K562 (cell line): ENCODE results near the gene SERINC3. TPM values are rescaled to one million over a fixed set of nuclear protein-coding genes. Genes with fewer than 3 reads are reported as not detected.
A peak's percentile ranks its signal among the peaks of the same experiment; 100 is the strongest.

Experiments used
- BACH1 ChIP-seq: fragments of 200-800 bp; sonication (Bioruptor generic); IDR thresholded peaks from 2 replicates; pipeline ENCODE4 v1.6.1; 2016; ENCODE audit warnings: missing genetic modification characterization, missing compliant biosample characterization
- C11orf30 ChIP-seq: fragments of 450-650 bp; IDR thresholded peaks from 2 replicates; pipeline ENCODE4 v1.6.1; 2016; ENCODE audit warnings: low read depth, mild to moderate bottlenecking
- CBFA2T2 ChIP-seq: fragments of 450-650 bp; conservative IDR thresholded peaks from 2 replicates; pipeline ENCODE4 v1.6.1; 2017; ENCODE audit warnings: mild to moderate bottlenecking
- CBFA2T3 ChIP-seq: fragments of 450-650 bp; IDR thresholded peaks from 2 replicates; pipeline ENCODE4 v1.6.1; 2017
- CREM ChIP-seq: IDR thresholded peaks from 2 replicates; pipeline ENCODE4 v1.6.1; 2014; ENCODE audit warnings: antibody characterized with exemption, low read depth
- ELF1 ChIP-seq: fragments of 200-800 bp; sonication (Bioruptor generic); IDR thresholded peaks from 2 replicates; pipeline ENCODE4 v1.6.1; 2016; ENCODE audit warnings: missing genetic modification characterization, missing compliant biosample characterization
- FOXJ2 ChIP-seq: fragments of 200-800 bp; sonication (Bioruptor generic); IDR thresholded peaks from 2 replicates; pipeline ENCODE4 v1.6.1; 2016; ENCODE audit warnings: missing genetic modification characterization, missing compliant biosample characterization
- GATA2 ChIP-seq: sonication (generic); formaldehyde crosslinking; IDR thresholded peaks from 2 replicates; pipeline ENCODE4 v1.4.0; 2020; ENCODE audit warnings: mild to moderate bottlenecking, missing genetic modification reagents
- NR3C1 ChIP-seq: sonication (generic); formaldehyde crosslinking; IDR thresholded peaks from 2 replicates; pipeline ENCODE4 v1.8.1; 2022; ENCODE audit warnings: missing genetic modification reagents
- PTTG1 ChIP-seq: fragments of 450-650 bp; IDR thresholded peaks from 2 replicates; pipeline ENCODE4 v1.6.1; 2016; ENCODE audit warnings: low read depth, mild to moderate bottlenecking, missing genetic modification characterization, missing compliant biosample characterization
- TAL1 ChIP-seq: fragments of 450-650 bp; IDR thresholded peaks from 2 replicates; pipeline ENCODE4 v1.6.1; 2016; ENCODE audit warnings: mild to moderate bottlenecking
- U2AF1 ChIP-seq: fragments of 200-400 bp; formaldehyde crosslinking; optimal IDR thresholded peaks from 2 replicates; pipeline ENCODE3; 2017; ENCODE audit warnings: mild to moderate bottlenecking, low read depth, low read length, moderate library complexity
- XRCC3 ChIP-seq: fragments of 450-650 bp; IDR thresholded peaks from 2 replicates; pipeline ENCODE4 v1.6.1; 2017; ENCODE audit warnings: mild to moderate bottlenecking, moderate library complexity
- ZNF445 ChIP-seq: fragments of 250-450 bp; sonication (Bioruptor Pico); IDR thresholded peaks from 2 replicates; pipeline ENCODE4 v1.4.0; 2020; ENCODE audit warnings: low read depth, mild to moderate bottlenecking, moderate library complexity
- polyA plus RNA-seq, 8 experiments: library from polyadenylated mRNA; depleted of rRNA in 4 of 8; stranded (reverse) in 5 of 8; unstranded in 3 of 8; fragments of >200 nt; fragmentation: Nextera tagmentation in 2 of 8; fragmentation: Illumina TruSeq in 1 of 8; extraction: Ambion mirVana in 2 of 8; extraction: Trizol in 1 of 8; gene quantifications; 2 replicates each; pipeline versions ENCODE4 v1.2.1 to v1.2.3, GENCODE V29; 2011 to 2014; ENCODE audit warnings: inconsistent platforms in 1 of 8, missing spikeins in 1 of 8
- total RNA-seq, 7 experiments: library from RNA; depleted of rRNA in 6 of 7; stranded (reverse); fragments of >200 nt in 6 of 7; fragmentation: Illumina TruSeq in 2 of 7; extraction: Trizol in 2 of 7; gene quantifications; 2 replicates each; pipeline versions ENCODE4 v1.2.1 to v1.2.3, GENCODE V29; 2011 to 2021; ENCODE audit warnings: low replicate concordance in 1 of 7
- TF ChIP-seq, protein P1 (sequence below): sonication (generic); formaldehyde crosslinking; IDR thresholded peaks from 2 replicates; pipeline ENCODE4 v1.8.1; 2022; ENCODE audit warnings: missing genetic modification reagents
- TF ChIP-seq, protein P2 (sequence below): fragments of 150-350 bp; IDR thresholded peaks from 2 replicates; pipeline ENCODE4 v1.6.1; 2014; ENCODE audit warnings: low read depth, mild to moderate bottlenecking, low read length, borderline replicate concordance
- TF ChIP-seq, protein P3 (sequence below): IDR thresholded peaks from 2 replicates; pipeline ENCODE4 v1.6.1; 2011; ENCODE audit warnings: borderline replicate concordance, low read depth, mild to moderate bottlenecking, moderate library complexity, low read length; ENCODE audit not compliant: insufficient read depth, poor library complexity, severe bottlenecking
- TF ChIP-seq, protein P4 (sequence below): sonication (generic); IDR thresholded peaks from 2 replicates; pipeline ENCODE4 v1.6.1; 2016

Gene SERINC3
- total and polyA plus RNA-seq, 9 of the 15 experiments (the other 6 are each of a cell fraction or from before 2014, with no cell fraction given): 24.7 to 107 (median 48.8) TPM

DNA sequence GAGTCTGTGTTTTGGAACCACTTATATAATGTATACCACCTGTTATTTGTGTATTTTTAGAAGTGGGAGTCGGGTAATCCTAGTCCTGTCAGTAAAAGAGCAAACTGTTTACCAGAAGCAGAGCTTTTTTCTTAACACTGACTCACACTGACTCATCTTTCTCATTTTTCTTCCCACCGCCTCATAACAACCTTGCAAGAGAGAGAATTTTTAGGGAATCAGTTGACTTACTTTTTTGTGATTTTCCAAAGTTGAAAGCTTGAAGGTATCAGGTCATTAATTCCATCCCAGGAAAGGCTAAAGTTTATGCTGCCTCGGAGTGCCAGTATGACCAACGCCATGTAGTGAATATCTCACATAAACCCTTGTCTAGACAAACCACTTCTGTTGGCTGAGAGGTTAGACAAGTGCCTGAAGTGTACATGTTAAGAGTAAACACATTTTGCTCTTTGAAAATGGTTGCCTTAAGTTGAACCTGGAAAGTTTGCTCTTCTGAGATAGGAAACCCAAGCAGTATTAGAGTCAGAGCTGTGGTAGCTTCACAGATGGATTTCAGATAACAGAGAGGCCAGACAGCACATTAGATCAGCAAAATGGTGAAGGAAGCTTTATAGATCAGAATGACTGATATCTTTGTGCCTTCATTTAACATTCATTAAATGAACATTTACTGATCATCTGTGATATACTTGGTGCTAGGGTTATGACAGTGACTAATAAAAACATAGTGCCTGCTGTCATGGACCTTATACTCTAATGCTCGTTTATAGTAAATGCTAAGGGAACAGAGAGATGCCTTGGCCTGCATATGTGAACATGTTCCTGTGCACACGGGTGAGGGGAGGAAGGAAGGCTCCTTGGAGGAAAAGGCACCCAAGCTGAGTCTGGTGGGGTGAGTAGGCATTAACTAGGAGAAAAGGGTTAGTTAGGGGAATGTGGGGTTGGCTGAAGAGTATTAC lies 31.4 kb upstream of the SERINC3 start (continued):
- TF ChIP-seq, protein P1, sequence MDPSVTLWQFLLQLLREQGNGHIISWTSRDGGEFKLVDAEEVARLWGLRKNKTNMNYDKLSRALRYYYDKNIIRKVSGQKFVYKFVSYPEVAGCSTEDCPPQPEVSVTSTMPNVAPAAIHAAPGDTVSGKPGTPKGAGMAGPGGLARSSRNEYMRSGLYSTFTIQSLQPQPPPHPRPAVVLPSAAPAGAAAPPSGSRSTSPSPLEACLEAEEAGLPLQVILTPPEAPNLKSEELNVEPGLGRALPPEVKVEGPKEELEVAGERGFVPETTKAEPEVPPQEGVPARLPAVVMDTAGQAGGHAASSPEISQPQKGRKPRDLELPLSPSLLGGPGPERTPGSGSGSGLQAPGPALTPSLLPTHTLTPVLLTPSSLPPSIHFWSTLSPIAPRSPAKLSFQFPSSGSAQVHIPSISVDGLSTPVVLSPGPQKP (CRISPR knock-in tag): no peak
- TF ChIP-seq U2AF1 (no peak), XRCC3 (no peak), GATA2 (CRISPR knock-in tag) (peak; percentile 10; the same call in 1 of the 2 replicates), BACH1 (tag) (no peak), C11orf30 (0 out of 2 replicates have a peak, but pooled peaks have one; percentile 20), NR3C1 (CRISPR knock-in tag) (no peak), PTTG1 (tag) (no peak), ZNF445 (no peak), CBFA2T3 (peak; percentile 68), ELF1 (no peak), CBFA2T2 (peak; percentile 9; the same call in 1 of the 2 replicates), TAL1 (peak; percentile 50), FOXJ2 (tag) (no peak), CREM (no peak)
- TF ChIP-seq, protein P2, sequence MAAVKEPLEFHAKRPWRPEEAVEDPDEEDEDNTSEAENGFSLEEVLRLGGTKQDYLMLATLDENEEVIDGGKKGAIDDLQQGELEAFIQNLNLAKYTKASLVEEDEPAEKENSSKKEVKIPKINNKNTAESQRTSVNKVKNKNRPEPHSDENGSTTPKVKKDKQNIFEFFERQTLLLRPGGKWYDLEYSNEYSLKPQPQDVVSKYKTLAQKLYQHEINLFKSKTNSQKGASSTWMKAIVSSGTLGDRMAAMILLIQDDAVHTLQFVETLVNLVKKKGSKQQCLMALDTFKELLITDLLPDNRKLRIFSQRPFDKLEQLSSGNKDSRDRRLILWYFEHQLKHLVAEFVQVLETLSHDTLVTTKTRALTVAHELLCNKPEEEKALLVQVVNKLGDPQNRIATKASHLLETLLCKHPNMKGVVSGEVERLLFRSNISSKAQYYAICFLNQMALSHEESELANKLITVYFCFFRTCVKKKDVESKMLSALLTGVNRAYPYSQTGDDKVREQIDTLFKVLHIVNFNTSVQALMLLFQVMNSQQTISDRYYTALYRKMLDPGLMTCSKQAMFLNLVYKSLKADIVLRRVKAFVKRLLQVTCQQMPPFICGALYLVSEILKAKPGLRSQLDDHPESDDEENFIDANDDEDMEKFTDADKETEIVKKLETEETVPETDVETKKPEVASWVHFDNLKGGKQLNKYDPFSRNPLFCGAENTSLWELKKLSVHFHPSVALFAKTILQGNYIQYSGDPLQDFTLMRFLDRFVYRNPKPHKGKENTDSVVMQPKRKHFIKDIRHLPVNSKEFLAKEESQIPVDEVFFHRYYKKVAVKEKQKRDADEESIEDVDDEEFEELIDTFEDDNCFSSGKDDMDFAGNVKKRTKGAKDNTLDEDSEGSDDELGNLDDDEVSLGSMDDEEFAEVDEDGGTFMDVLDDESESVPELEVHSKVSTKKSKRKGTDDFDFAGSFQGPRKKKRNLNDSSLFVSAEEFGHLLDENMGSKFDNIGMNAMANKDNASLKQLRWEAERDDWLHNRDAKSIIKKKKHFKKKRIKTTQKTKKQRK: no peak
- TF ChIP-seq, protein P3, sequence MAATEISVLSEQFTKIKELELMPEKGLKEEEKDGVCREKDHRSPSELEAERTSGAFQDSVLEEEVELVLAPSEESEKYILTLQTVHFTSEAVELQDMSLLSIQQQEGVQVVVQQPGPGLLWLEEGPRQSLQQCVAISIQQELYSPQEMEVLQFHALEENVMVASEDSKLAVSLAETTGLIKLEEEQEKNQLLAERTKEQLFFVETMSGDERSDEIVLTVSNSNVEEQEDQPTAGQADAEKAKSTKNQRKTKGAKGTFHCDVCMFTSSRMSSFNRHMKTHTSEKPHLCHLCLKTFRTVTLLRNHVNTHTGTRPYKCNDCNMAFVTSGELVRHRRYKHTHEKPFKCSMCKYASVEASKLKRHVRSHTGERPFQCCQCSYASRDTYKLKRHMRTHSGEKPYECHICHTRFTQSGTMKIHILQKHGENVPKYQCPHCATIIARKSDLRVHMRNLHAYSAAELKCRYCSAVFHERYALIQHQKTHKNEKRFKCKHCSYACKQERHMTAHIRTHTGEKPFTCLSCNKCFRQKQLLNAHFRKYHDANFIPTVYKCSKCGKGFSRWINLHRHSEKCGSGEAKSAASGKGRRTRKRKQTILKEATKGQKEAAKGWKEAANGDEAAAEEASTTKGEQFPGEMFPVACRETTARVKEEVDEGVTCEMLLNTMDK: no peak
- TF ChIP-seq, protein P4, sequence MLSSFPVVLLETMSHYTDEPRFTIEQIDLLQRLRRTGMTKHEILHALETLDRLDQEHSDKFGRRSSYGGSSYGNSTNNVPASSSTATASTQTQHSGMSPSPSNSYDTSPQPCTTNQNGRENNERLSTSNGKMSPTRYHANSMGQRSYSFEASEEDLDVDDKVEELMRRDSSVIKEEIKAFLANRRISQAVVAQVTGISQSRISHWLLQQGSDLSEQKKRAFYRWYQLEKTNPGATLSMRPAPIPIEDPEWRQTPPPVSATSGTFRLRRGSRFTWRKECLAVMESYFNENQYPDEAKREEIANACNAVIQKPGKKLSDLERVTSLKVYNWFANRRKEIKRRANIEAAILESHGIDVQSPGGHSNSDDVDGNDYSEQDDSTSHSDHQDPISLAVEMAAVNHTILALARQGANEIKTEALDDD: peak; percentile 33; the same call in 1 of the 2 replicates
